HG02938 (cell line): Measurements from ENCODE around the gene SLC25A27.
"Not testable (repeated sequence)": the region's sequence is repeated elsewhere in the genome, so short reads cannot be mapped to it uniquely, and the experiment has no call there.

Source experiments
- ATAC-seq: cut with Tn5 transposase; IDR thresholded peaks from one replicate; pipeline ENCODE4 v1.9.1; 2021; ENCODE audit warnings: mild to moderate bottlenecking, moderate library complexity; ENCODE audit not compliant: unreplicated experiment

Gene SLC25A27

GRCh38 chr6:46652603-46653438, at the start of gene SLC25A27, which contains the start of gene CYP39A1:
SLC25A27 (plus strand) TSS chr6:46652975; CDS start chr6:46653193, 218 bp downstream.
CYP39A1 (minus strand) TSS chr6:46652818; CDS start chr6:46652582, 236 bp downstream.
- ATAC-seq, result peak; percentile 100

- peak; percentile 62 for ATAC-seq
These were observed 47.5 kb upstream of the SLC25A27 start for GRCh38 chr6:46605091-46605797.

GRCh38 chr6:46606338-46606737, 46.4 kb upstream of the SLC25A27 start:
- no peak for ATAC-seq

GRCh38 chr6:46610862-46611553, 41.8 kb upstream of the SLC25A27 start:
- no peak for ATAC-seq

- no peak for ATAC-seq
These were observed 40.1 kb upstream of the SLC25A27 start for GRCh38 chr6:46612645-46613044.

GRCh38 chr6:46618726-46619125, 34.0 kb upstream of the SLC25A27 start:
- no peak for ATAC-seq

GRCh38 chr6:46626228-46626909, 26.4 kb upstream of the SLC25A27 start:
- ATAC-seq, result peak; percentile 85

GRCh38 chr6:46626976-46627375, 25.8 kb upstream of the SLC25A27 start:
- no peak for ATAC-seq

GRCh38 chr6:46628498-46628897, 24.3 kb upstream of the SLC25A27 start:
- ATAC-seq, result no peak

- no peak for ATAC-seq
These were observed 23.8 kb upstream of the SLC25A27 start for GRCh38 chr6:46628976-46629375.

GRCh38 chr6:46629691-46630090, 23.1 kb upstream of the SLC25A27 start:
- ATAC-seq, result no peak

- ATAC-seq, result no peak
These were observed 20.7 kb upstream of the SLC25A27 start for GRCh38 chr6:46632053-46632452.

- no peak for ATAC-seq
These were observed 17.3 kb upstream of the SLC25A27 start for GRCh38 chr6:46635462-46635861.

- no peak for ATAC-seq
These were observed 15.6 kb upstream of the SLC25A27 start for GRCh38 chr6:46637145-46637544.

GRCh38 chr6:46637933-46638332, 14.8 kb upstream of the SLC25A27 start:
- ATAC-seq, result no peak

- no peak for ATAC-seq
These were observed 14.1 kb upstream of the SLC25A27 start for GRCh38 chr6:46638650-46639049.

GRCh38 chr6:46642928-46643751, 9.6 kb upstream of the SLC25A27 start:
- ATAC-seq, result no peak

- no peak for ATAC-seq
These were observed 7.5 kb upstream of the SLC25A27 start for GRCh38 chr6:46645265-46645664.

- not testable (repeated sequence) for ATAC-seq
These were observed 4.7 kb upstream of the SLC25A27 start for GRCh38 chr6:46648108-46648507.
